ENCODE measurements around the gene SCAMP5.
A peak's percentile ranks its signal among the peaks of the same experiment; 100 is the strongest.

Gene SCAMP5

DNA sequence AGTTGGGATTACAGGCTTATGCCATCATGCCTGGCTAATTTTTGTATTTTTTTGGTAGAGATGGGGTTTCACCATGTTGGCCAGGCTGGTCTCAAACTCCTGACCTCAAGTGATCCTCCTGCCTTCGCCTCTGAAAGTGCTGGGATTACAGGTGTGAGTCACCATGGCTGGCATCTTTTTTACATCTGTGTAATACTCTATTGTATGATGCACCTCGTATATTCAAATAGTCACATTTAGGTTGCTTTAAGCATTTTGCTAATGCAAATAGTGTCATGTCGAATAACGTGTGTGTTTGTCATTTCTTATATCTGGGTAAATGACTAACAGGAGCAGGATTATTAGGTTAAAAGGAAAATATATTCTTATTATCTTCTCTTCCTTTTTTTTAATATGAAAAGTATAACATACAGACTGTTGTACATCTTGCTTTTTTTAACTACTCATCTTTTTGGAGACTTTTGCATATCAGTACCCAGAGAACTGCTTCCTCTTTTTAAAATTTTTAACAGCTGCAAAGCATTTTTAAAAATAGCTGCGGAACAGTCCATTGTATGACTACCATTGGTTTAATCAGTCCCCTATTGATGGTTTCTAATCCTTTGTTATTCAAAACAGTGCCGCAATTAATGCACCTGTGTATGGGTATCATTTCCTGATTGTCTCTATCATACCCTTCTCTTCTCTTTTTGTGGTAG lies 13.4 kb downstream of the SCAMP5 start:
- H3K4me3 ChIP-seq (ENCODE audit: low read length) = no peak overlapping the region
- no peak for DNase-seq (ENCODE audit: low read depth, low spot score)

DNA sequence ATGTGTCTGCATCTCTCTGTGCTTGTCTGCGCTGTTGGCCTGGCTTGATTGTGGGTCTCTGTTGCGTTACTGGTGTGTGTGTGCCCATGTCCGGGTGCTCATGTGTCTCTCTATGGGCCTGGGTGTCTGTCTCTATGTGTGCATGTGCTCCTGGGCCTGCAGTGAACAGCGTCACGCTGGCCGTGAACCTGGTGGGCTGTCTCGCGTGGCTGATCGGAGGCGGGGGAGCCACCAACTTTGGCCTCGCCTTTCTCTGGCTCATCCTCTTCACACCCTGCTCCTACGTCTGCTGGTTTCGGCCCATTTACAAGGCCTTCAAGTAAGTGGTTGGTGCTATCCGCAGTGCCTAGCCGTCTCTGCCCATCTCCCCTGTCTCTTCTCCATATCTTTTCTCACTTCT lies 21.1 kb downstream of the SCAMP5 start:
- no peak overlapping the region for H3K4me3 ChIP-seq (ENCODE audit: low read length)
- no peak for DNase-seq (ENCODE audit: low read depth, low spot score)

DNA sequence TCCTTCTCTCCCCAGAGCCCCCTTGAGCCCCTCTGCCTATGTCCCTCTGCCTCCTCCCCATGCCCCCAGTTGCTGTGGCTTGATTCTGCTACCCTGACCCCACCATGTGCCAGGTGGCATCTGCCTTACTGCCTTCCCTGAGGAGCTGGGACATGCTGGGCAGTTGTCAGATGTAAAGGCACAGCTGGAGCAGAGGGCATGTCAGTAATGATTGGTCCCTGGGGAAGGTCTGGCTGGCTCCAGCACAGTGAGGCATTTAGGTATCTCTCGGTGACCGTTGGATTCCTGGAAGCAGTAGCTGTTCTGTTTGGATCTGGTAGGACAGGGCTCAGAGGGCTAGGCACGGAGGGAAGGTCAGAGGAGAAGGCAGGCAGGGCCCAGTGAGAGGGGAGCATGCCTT lies 24.6 kb downstream of the SCAMP5 start:
- no peak for DNase-seq (ENCODE audit: low read depth, low spot score)
- H3K4me3 ChIP-seq (ENCODE audit: low read length) = no peak overlapping the region

DNA sequence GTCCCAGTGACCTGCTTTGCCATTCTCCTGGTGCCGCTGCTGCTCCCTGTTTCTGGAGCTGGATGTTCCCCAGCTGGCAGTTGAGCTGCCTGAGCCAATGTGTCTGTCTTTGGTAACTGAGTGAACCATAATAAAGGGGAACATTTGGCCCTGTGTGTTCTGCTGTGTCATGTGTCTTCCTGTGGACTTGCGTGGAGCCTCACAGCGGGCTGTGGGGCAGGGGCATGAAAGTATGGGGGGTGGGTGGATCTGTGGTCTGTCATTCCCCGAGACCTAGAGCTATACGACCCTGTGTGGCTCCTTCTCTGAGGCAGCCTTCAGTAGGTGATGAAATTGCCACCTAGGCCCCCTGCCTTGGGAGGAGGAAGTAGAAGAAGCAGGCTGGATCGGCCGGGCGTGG lies 26.0 kb downstream of the SCAMP5 start:
- H3K4me3 ChIP-seq (ENCODE audit: low read length) = no peak overlapping the region
- no peak for DNase-seq (ENCODE audit: low read depth, low spot score)

DNA sequence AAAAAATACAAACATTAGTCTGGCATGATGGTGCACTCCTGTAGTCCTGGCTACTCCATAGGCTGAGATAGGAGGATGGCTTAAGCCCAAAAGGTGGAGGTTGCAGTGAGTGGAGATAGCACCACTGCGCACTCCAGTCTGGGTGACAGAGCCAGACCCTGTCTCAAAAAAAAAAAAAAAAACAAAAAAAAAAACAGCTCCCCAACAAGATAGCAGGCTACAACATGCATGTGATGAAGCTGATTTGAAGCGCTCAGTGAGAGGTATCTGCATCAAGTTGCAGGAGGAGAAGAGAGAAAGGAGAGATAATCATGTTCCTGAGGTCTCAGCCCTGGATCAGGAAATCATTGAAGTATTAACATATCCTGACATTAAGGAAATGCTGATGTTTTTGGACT lies 27.4 kb downstream of the SCAMP5 start:
- no peak overlapping the region for H3K4me3 ChIP-seq (ENCODE audit: low read length)
- DNase-seq (ENCODE audit: low read depth, low spot score) = no peak

DNA sequence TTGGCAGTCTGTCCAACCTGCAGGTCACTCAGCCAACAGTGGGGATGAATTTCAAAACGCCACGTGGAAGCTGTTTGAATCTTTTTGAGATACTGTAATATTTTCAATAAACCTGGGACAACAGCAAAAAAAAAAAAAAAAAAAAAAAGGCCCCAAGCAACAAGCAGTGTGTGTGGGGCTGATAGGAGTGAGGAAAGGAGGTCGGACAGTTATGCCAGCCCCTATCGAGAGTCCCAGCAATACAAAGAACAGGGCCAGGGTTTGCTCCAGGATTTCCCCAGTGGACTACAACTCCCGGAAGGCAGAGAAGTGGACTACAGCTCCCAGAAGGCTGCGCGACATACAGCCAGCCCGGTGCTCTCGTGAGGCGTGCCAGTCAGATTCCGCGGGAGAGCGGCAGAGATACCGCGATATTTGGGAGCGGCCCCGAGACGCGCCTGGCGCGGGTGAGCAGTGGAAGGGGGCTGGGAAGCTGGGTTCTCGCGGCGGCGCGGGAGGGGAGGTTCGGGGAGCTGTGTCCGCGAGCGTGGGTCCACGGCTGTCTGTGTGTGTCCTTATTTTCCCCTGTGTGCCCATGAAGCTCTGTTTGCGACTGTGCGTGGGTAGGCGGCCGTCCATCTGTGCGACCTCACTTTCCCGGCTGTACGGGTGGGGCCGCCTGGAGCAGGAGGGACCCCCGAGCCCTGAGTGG lies 28.0 kb downstream of the SCAMP5 start, which contains the start of gene PPCDC:
Gene PPCDC (plus strand): TSS at position 410 of the 691 bp plus-strand sequence. CDS start 4,729 bp downstream, outside the sequence.
- DNase-seq (ENCODE audit: low read depth, low spot score) = peak; percentile 94
- peak within 1 kb of the TSS; percentile 97 for H3K4me3 ChIP-seq (ENCODE audit: low read length)

DNA sequence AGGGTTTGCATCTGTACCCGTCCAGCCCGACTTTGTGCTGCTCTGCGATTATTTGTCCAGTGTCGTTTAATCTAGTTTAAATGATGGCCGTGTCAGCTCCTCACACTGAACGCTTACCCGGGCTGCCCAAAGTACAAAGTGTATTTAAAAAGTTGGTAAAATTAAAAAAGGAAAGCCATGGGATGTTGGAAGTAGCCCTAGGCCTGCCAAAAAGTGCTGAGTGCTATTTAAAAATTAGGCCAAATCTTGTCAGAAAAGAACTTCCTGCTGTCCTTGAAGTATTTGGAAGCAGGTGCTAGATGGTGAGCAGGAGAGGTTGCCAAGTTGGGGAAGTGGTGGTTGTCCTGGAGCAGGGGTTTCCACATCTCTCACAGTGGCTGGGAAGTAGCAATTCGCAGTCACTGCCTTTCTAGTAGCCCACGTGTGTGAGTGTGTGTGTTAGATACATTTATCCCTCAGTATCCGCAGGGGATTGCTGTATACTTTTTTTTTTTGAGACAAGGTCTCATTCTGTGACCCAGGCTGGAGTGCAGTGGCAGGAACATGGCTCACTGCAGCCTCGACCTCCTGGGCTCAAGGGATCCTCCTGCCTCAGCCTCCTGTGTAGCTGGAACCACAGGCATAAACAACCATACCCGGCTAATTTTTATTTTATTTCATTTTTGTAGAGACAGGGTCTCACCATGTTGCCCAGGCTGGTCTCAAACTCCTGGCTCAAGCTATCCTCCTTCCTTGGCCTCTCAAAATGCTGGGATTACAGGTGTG lies 28.7 kb downstream of the SCAMP5 start:
- peak; percentile 54 for DNase-seq (ENCODE audit: low read depth, low spot score)
- H3K4me3 ChIP-seq (ENCODE audit: low read length) = peak overlapping the region; percentile 97

DNA sequence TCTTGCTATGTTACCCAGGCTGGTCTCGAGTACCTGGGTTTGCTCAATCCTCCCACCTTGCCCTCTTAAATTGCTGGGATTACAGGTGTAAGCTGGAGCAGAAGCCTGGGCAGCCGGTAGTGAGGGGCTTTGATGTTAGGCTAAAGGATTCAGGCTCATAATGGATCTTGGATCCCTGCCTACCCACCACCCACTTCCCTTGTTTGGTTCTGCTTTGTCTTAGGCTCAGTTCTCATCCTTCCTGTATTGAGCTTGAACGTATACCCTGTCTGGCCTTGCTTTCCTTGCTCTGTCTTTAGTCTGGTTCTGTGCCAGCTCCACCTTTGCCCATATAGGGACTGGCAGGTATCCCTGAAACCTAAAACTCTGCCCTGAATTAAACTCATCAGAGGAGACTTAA lies 29.7 kb downstream of the SCAMP5 start:
- no peak overlapping the region for H3K4me3 ChIP-seq (ENCODE audit: low read length)
- DNase-seq (ENCODE audit: low read depth, low spot score) = no peak

DNA sequence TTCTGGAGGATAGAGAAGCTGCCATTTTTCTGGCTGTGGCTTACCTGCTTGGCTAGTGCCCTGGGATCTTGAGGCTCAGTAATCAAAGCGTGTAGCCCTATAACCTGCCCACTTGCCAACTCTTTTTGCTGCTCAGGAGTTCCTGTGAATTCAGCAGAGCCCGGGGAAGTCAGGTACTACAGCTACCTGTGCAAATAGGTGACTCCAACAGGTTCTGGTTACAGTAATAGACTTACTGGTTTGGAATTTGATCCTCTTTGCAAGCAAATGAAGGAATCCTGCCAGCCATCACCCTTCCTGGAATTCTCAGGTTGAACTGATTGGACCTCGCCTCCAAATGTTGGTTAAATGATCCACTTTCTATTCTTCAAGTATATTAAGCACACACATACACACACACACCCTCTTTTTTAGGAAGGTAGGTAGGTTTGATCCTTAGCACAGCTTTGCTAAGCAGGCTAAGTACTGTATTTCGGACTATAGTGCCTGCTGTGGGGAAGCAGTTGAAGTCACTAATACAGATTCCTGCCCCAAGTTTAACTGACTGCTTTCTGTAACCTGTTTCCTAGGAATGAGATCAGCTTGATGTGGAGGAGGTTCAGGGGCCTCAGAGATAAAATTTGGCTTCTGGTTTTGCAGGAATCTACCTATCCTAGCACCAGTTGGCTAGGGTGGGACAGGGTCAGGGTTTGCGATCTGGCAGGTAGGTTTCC lies 30.3 kb downstream of the SCAMP5 start:
- DNase-seq (ENCODE audit: low read depth, low spot score) = no peak
- H3K4me3 ChIP-seq (ENCODE audit: low read length) = no peak overlapping the region

DNA sequence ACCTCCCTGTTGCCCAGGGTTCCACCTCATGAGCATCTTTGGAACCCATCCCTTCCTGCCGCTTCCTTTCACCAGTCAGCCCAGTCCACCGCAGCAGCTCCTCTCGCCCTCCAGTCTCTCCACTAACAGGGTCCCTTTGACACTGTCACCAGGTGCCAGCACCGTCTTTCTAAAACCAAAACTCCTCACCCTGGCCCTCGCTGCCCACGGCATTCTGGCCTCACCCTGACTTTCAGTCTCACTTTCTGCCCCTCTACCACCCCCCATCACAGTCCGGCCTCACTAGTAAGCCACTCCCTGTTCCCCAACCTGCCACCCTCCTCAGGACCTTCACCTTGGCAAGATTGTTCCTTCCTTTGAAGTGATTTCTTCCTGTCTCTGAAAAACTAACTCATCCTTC lies 32.2 kb downstream of the SCAMP5 start:
- DNase-seq (ENCODE audit: low read depth, low spot score) = no peak
- no peak overlapping the region for H3K4me3 ChIP-seq (ENCODE audit: low read length)

DNA sequence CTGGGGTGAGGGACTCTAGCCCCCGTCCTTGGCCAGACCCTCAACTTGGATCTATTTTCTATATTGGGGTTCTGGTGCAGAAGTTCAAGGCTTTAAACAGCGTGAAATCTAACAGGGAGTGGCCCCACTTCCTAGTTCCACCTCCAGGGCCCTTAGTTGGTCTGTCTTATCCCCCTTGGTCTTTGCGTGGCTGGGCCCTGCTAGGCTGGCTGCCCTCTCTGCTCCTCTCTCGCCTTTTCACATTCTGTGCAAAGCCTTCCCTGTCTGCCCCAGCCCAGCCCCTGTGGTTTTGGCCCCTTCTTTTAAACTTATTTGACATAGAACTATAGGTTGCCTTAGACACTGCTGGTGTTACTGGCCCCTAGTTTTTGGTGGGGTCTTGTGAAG lies 33.6 kb downstream of the SCAMP5 start:
- H3K4me3 ChIP-seq (ENCODE audit: low read length) = no peak overlapping the region
- DNase-seq (ENCODE audit: low read depth, low spot score) = no peak

DNA sequence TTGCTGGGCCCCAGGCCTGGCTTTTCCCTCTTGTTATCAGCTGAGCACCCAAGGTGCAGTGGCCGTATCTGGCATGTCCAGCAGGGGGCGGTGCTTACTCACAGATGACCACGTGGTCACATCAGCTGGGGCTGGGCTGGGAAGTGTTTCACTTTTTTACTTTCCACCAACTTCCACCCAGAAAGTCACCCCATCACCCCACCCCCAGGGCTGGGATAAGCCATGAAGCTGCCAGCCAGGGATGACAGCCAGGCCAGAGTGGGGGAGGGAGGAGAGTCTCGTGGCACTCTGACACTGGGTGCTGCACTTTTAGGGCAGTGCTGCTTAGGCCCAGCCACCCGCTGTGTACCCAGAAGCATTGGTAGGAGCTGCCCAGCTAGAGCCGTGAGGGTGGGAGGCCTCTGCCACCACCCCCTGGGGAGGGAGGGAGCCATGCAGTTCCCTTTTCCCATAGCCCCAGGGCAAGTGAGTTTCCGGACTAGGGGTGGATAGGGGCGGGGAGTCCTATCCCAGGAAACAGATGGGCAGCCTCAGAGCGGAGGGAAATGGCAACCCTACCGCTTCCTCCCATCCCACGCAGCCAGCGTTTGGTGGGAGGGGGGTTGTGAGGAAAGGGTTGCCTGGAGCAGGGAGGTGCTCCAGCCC lies 34.1 kb downstream of the SCAMP5 start:
- DNase-seq (ENCODE audit: low read depth, low spot score) = peak; percentile 70
- no peak overlapping the region for H3K4me3 ChIP-seq (ENCODE audit: low read length)

DNA sequence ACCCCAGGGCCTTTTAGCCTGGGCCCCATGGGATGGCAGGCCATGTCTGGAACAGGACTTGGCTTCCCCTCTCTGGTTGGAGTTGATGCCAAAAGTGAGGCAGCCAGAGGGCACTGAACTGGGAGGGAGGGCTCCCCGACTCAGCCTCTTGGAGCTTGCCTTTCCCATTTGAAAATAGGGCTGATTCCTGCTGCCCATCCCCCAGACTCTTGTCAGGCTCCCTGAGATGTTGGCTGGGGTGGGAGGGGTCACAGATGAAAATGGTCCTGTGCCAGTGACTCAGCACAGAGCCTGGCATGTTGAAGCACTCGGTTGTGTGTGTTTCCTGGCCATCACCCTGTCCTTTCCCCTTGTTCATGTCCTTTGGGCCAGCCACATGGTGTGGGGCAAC lies 34.7 kb downstream of the SCAMP5 start:
- DNase-seq (ENCODE audit: low read depth, low spot score) = no peak
- no peak overlapping the region for H3K4me3 ChIP-seq (ENCODE audit: low read length)

DNA sequence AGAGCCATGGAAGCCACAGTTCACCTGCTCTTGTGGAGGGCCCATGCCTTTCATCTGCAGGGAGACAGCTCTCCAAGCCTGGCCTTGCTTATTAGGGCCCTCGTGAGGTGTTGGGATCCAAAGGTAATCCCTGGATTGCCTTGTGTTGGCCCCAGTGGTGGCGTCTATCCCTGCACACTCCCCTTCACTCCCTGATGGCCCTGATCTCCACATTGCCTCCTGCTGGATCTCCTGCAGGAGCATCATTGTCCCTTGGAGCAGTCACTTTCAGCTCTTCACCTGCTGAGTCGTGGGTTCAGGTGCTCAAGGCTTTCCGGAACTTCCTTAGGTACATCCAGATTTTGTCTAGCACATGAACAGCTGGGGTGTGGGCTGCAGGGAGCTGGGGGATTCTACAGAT lies 35.1 kb downstream of the SCAMP5 start:
- H3K4me3 ChIP-seq (ENCODE audit: low read length) = no peak overlapping the region
- DNase-seq (ENCODE audit: low read depth, low spot score) = no peak

DNA sequence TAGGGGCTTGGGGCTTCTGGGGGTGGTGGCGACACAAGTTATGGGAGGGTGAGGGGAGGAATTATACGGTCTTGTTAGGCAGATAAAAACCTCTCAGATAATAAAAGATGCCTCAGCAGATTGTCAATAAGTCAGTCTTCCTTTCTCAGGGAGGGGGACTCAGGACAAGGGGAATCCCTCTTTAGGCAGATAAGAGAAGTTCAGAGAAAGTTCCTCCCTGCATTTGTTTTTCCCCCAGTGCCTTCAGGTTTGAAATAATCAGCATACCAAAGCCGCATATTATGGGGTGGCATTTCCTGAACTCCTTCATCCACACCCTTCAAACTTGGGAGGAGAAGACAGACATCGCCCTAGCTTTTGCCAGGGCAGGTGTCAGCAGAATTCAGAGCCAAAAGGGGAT lies 36.5 kb downstream of the SCAMP5 start:
- DNase-seq (ENCODE audit: low read depth, low spot score) = no peak

DNA sequence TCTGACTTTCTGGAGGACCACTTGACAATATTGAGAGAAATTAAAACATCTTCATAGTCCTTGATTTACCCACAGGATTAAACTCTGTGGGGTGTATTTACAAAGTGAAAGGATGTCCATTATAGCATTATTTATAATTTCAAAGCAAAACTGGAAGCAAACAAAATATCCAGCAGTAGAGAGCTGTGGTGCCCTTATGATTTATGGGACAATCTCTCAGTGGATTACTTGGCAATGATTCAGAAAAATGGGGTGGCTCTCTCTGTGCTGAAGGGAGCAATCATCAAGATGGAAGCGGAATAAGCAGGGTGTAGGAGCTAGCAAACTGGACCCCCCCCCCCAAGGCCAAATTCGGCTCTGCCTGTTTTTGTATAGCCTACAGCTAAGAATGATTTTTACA lies 37.0 kb downstream of the SCAMP5 start:
- no peak overlapping the region for H3K4me3 ChIP-seq (ENCODE audit: low read length)
- no peak for DNase-seq (ENCODE audit: low read depth, low spot score)

More for the DNA sequence above, 36.5 kb downstream of the SCAMP5 start:
- H3K4me3 ChIP-seq (ENCODE audit: low read length) = no peak overlapping the region

DNA sequence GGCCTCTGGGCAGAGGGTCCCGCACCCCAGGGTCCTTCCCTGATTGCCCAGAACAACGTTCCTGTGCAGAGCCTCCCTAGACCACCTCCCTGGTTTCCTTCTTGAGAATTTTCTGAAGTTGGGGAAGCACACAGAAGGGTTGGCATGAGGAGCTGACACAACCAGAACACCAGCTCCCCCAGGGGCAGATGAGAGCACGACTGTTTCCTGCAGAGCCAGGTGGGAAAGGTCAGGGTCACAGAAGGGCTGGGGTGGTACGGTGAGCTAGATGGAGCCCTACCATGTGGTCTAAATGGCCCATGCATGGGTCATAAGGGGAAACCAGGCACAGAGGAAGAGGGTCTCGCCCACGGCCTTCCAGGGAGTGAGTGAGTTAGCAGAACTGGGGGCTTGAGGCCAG lies 38.4 kb downstream of the SCAMP5 start:
- no peak for DNase-seq (ENCODE audit: low read depth, low spot score)
- H3K4me3 ChIP-seq (ENCODE audit: low read length) = no peak overlapping the region

DNA sequence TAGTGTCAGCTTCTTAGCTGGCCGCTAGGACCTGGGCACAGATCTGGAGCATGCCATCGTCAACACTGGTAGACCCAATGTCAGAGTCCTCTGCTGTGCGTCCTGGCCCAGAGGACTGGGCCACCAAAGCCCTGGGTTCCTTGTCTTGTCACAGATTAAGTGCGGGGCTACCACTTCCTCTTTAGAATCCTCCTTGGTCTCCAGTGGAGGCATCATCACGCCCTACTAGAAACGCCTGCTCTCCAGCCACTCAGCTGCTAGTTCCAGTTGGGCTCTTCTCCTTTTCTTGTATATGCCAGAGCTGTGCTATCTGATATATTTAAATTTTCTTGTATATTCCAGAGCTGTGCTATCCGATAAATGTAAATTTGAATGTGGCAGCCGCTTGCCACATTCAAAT lies 39.3 kb downstream of the SCAMP5 start:
- H3K4me3 ChIP-seq (ENCODE audit: low read length) = no peak overlapping the region
- DNase-seq (ENCODE audit: low read depth, low spot score) = no peak

DNA sequence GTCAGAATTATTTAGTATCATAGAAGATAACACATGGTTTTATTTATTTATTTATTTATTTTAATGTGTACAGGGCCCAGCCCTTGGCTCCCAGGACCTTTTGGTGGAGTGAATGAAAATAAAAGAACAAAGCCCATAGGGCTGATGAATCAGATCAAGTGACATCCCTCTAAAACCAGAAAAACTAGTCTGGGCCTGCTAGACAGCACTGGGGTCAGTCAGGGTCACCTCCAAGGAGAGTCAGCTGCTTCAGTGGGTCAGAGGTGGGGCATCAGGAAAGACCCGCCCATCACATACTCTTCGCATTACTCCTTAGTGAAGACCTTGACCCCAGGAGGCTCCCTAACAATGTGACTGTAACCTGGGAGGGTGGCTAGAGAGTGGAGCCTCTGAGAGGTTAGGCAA lies 40.9 kb downstream of the SCAMP5 start:
- H3K4me3 ChIP-seq (ENCODE audit: low read length) = no peak overlapping the region
- DNase-seq (ENCODE audit: low read depth, low spot score) = no peak

Measured in Jurkat, Clone E6-1 (cell line).